GM23338 (cell line): ENCODE data around the gene KRT83. TPM values are rescaled to one million over a fixed set of nuclear protein-coding genes. Genes with fewer than 3 reads are reported as not detected.

Experiments
- ATAC-seq: fragments of 200-7000 bp; cut with Tn5 transposase; 3 replicates; pipeline ENCODE4 v1.9.1; 2020
- DNase-seq: peaks from one replicate; pipeline ENCODE4 v3.0.0-alpha.2; 2015; ENCODE audit warnings: low spot score
- H2AFZ ChIP-seq: fragments of 200-600 bp; sonication (generic); 2 replicates; pipeline ENCODE4 v1.8.0; 2016; ENCODE audit warnings: antibody characterized with exemption, mild to moderate bottlenecking, moderate library complexity
- H3F3A ChIP-seq: fragments of 200-600 bp; sonication (generic); replicated peaks from 2 replicates; pipeline ENCODE4 v1.8.0; 2017; ENCODE audit warnings: antibody characterized with exemption, mixed run types, low read depth
- H3K27ac ChIP-seq: fragments of 200-600 bp; sonication (generic); 2 replicates; pipeline ENCODE4 v1.6.1; 2016; ENCODE audit warnings: low read depth
- H3K27me3 ChIP-seq: fragments of 200-600 bp; sonication (generic); 2 replicates; pipeline ENCODE4 v1.8.0; 2016; ENCODE audit warnings: mild to moderate bottlenecking, mixed run types, moderate library complexity; ENCODE audit not compliant: insufficient read depth
- H3K36me3 ChIP-seq: fragments of 200-600 bp; sonication (generic); 2 replicates; pipeline ENCODE4 v1.8.0; 2016; ENCODE audit warnings: mild to moderate bottlenecking; ENCODE audit not compliant: insufficient read depth
- H3K4me1 ChIP-seq: fragments of 200-600 bp; sonication (generic); 2 replicates; pipeline ENCODE4 v1.8.0; 2016; ENCODE audit warnings: mild to moderate bottlenecking, moderate library complexity; ENCODE audit not compliant: insufficient read depth
- H3K4me2 ChIP-seq: fragments of 200-600 bp; sonication (generic); 2 replicates; pipeline ENCODE4 v1.7.1; 2017; ENCODE audit warnings: mixed run types
- H3K4me3 ChIP-seq: fragments of 200-600 bp; sonication (generic); 2 replicates; pipeline ENCODE4 v1.6.1; 2016; ENCODE audit warnings: mixed run types
- H3K79me2 ChIP-seq: fragments of 200-600 bp; sonication (generic); replicated peaks from 2 replicates; pipeline ENCODE4 v1.8.0; 2017; ENCODE audit warnings: mild to moderate bottlenecking; ENCODE audit not compliant: insufficient read depth
- H3K9me2 ChIP-seq: fragments of 200-600 bp; sonication (generic); 2 replicates; pipeline ENCODE4 v1.8.0; 2017; ENCODE audit not compliant: insufficient read depth
- H4K20me1 ChIP-seq: fragments of 200-600 bp; sonication (generic); replicated peaks from 2 replicates; pipeline ENCODE4 v1.8.0; 2017; ENCODE audit warnings: mild to moderate bottlenecking; ENCODE audit not compliant: insufficient read depth
- H3K27ac Mint-ChIP-seq: 2 replicates; pipeline ENCODE4 v1.8.0; 2020; ENCODE audit warnings: inconsistent platforms, mild to moderate bottlenecking, moderate library complexity, mixed read lengths
- H3K27me3 Mint-ChIP-seq: 3 replicates; pipeline ENCODE4 v1.8.0; 2022; ENCODE audit warnings: low read depth, mild to moderate bottlenecking, moderate library complexity, mixed read lengths, inconsistent platforms; ENCODE audit not compliant: insufficient read depth, poor library complexity
- H3K36me3 Mint-ChIP-seq: 3 replicates; pipeline ENCODE4 v1.8.0; 2021; ENCODE audit warnings: low read depth, mild to moderate bottlenecking, inconsistent platforms, moderate library complexity, mixed read lengths
- H3K4me1 Mint-ChIP-seq: 3 replicates; pipeline ENCODE4 v1.8.0; 2020; ENCODE audit warnings: mild to moderate bottlenecking, inconsistent platforms, mixed read lengths
- H3K4me3 Mint-ChIP-seq: 3 replicates; pipeline ENCODE4 v1.8.0; 2021; ENCODE audit warnings: moderate library complexity, mild to moderate bottlenecking, inconsistent platforms, mixed read lengths
- H3K9me3 Mint-ChIP-seq: 3 replicates; pipeline ENCODE4 v1.8.0; 2020; ENCODE audit warnings: moderate library complexity, mild to moderate bottlenecking, inconsistent platforms, mixed read lengths
- CREB1 ChIP-seq: fragments of 250-450 bp; sonication (Bioruptor Pico); IDR thresholded peaks from 2 replicates; pipeline ENCODE4 v1.5.0; 2020; ENCODE audit warnings: low read depth, mild to moderate bottlenecking, moderate library complexity
- ETS1 ChIP-seq: IDR thresholded peaks from 2 replicates; pipeline ENCODE4 v1.6.1; 2016; ENCODE audit warnings: antibody characterized with exemption
- EZH2 ChIP-seq: fragments of 200-600 bp; sonication (generic); IDR thresholded peaks from one replicate; pipeline ENCODE4 v1.8.0; 2017; ENCODE audit warnings: antibody characterized with exemption, mild to moderate bottlenecking, low read depth; ENCODE audit not compliant: unreplicated experiment
- JUNB ChIP-seq: IDR thresholded peaks from one replicate; pipeline ENCODE4 v1.6.1; 2016; ENCODE audit warnings: antibody characterized with exemption; ENCODE audit not compliant: unreplicated experiment
- NANOG ChIP-seq: IDR thresholded peaks from 2 replicates; pipeline ENCODE4 v1.6.1; 2016; ENCODE audit warnings: antibody characterized with exemption, borderline replicate concordance
- POLR2AphosphoS5 ChIP-seq: IDR thresholded peaks from 2 replicates; pipeline ENCODE4 v1.6.1; 2016; ENCODE audit warnings: antibody characterized with exemption, low read depth
- STAT1 ChIP-seq: IDR thresholded peaks from one replicate; pipeline ENCODE4 v1.6.1; 2016; ENCODE audit warnings: antibody characterized with exemption; ENCODE audit not compliant: unreplicated experiment
- ZNF331 ChIP-seq: fragments of 250-450 bp; sonication (Bioruptor Pico); IDR thresholded peaks from 2 replicates; pipeline ENCODE4 v1.5.0; 2020; ENCODE audit warnings: low read depth, mild to moderate bottlenecking, moderate library complexity
- polyA plus RNA-seq: library from polyadenylated mRNA; unstranded; fragments of >200 nt; fragmentation: Nextera tagmentation; extraction: Ambion mirVana; gene quantifications from 2 replicates; pipeline ENCODE4 v1.2.1, GENCODE V29; 2016
- total RNA-seq: library from RNA; depleted of rRNA; stranded (reverse); fragments of >200 nt; shearing (Covaris generic); gene quantifications from 2 replicates; pipeline ENCODE4 v1.2.3, GENCODE V29; 2014
- TF ChIP-seq, protein P1 (sequence below), 2 experiments: fragments of 200-600 bp in 1 of 2; sonication (generic) in 1 of 2; conservative IDR thresholded peaks; 2 replicates each; pipeline versions ENCODE4 v1.5.1 to v1.6.1; 2016 to 2017; ENCODE audit warnings: antibody characterized with exemption in 2 of 2, low read depth in 2 of 2, mild to moderate bottlenecking in 2 of 2, moderate library complexity in 1 of 2
- TF ChIP-seq, protein P2 (sequence below): IDR thresholded peaks from one replicate; pipeline ENCODE4 v1.6.1; 2018; ENCODE audit warnings: antibody characterized with exemption; ENCODE audit not compliant: unreplicated experiment

The KRT83 gene
- total and polyA plus RNA-seq, 2 experiments from 2014 or later: not detected

DNA sequence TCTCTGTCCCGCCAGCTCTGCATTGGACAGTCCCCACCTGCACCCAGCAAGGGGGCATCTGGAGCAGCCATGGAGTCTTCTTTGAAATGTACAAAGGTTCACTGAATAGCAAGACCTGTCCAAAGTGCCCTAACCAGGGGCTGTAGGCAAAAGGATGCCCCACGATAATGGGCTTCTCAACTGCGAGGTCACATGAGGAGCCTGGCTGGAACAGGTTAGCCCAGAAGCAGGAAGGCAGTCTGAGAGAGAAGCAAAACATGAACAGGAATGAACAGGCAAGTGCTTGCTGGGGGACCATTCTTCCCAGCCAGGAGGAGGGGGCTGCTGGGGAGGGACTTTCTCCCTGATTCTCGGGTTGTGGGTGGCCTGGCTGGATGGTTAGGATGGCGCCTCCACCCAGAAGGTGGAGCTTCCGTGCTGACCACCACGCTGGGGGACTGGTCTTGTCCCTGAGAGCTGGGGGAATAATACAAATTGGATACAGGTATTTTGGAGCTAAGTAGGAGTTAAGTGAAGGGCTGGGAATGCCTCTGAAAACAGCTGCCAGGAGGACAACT is 39.0 kb upstream of the KRT83 start (continued):
- TF ChIP-seq, protein P1, sequence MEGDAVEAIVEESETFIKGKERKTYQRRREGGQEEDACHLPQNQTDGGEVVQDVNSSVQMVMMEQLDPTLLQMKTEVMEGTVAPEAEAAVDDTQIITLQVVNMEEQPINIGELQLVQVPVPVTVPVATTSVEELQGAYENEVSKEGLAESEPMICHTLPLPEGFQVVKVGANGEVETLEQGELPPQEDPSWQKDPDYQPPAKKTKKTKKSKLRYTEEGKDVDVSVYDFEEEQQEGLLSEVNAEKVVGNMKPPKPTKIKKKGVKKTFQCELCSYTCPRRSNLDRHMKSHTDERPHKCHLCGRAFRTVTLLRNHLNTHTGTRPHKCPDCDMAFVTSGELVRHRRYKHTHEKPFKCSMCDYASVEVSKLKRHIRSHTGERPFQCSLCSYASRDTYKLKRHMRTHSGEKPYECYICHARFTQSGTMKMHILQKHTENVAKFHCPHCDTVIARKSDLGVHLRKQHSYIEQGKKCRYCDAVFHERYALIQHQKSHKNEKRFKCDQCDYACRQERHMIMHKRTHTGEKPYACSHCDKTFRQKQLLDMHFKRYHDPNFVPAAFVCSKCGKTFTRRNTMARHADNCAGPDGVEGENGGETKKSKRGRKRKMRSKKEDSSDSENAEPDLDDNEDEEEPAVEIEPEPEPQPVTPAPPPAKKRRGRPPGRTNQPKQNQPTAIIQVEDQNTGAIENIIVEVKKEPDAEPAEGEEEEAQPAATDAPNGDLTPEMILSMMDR (conservative IDR thresholded peaks at IDR 0.05; ENCODE audit: low read depth in 2 of 2): no peak
- TF ChIP-seq POLR2AphosphoS5 (no peak), STAT1 (no peak), JUNB (no peak), CREB1 (CRISPR knock-in tag) (no peak), ETS1 (no peak), EZH2 (no peak)

DNA sequence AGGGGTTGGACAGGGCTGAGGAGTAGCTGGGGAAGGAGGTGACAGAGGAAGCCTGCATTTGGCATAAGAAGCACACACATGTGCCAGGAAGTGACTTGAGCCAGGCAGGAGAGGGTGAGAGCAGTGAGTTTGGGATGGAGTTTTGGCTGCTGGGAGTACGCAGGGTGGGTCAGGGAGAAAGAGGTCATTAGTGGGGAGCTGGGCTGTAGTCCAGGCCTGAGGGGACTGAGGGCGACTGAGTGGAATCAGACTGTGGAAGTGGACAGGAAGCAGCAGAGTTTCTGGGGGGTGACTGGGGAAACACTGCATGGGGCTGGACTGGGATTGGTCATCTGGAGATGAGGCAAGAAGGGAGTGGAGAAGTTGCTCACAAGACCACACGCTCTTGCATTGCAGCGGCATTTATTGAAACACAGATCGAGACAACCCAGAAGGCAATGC is 38.4 kb upstream of the KRT83 start:
- Mint-ChIP-seq H3K4me1 (peaks cover 9% of the 10 kb centered on the region), H3K27ac (no peak overlapping the region)

DNA sequence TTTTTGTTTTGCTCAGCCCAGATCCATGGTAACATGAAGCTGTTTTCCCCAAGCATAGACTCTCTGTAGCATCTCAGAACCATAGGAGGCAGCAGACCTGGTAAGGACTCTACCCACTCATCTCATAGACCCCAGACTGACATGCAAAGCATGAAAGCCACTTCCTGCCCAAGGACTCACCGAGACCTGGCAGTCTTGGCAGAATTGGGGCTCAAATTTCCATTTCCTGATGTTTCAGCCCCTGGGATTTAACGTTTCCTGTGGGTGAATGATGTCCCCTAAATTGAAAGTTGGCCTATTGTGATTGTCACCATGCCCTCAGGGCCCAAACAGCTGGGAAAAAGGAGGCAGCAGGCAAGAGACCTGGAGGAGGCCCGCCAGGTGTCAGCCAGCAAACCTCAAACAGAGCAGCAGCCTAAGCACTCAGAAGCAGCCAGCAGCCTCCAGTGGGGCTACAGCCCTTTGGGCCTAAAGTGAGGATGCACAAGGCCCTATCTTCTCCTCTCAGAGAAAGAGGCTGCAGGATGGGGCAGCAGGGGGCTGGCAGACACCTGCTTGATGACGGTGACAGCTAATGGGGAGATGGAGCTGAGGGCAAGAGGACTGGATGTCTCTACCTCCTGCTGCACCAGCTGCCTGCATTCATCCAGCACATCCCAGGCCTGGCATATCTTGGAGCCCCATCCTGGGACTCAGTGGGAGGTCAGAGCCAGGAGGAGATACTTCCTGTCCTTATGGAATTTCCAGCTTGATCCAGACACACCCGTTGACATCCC is 37.6 kb upstream of the KRT83 start:
- H3K27ac Mint-ChIP-seq: no peak overlapping the region
- DNase-seq (no peak), ATAC-seq (no peak)
- no peaks in the 10 kb centered on the region for H3K9me3 Mint-ChIP-seq
- H3K27me3 Mint-ChIP-seq: no peaks in the 10 kb centered on the region
- Histone ChIP-seq H3K4me1 (no peaks in the 10 kb centered on the region), H3F3A (no peaks in the 10 kb centered on the region), H4K20me1 (no peaks in the 10 kb centered on the region), H3K4me3 (no peak overlapping the region), H2AFZ (no peak overlapping the region), H3K27ac (no peak overlapping the region), H3K9me2 (no peaks in the 10 kb centered on the region), H3K79me2 (no peaks in the 10 kb centered on the region), H3K36me3 (no peaks in the 10 kb centered on the region), H3K4me2 (no peak overlapping the region), H3K27me3 (no peaks in the 10 kb centered on the region)
- H3K4me1 Mint-ChIP-seq: peaks cover 9% of the 10 kb centered on the region
- no peak overlapping the region for H3K4me3 Mint-ChIP-seq
- no peaks in the 10 kb centered on the region for H3K36me3 Mint-ChIP-seq
- no peak for TF ChIP-seq JUNB
- no peak for TF ChIP-seq NANOG
- no peak for TF ChIP-seq EZH2
- no peak for TF ChIP-seq ETS1
- no peak for TF ChIP-seq ZNF331 (CRISPR knock-in tag)
- TF ChIP-seq CREB1 (CRISPR knock-in tag): no peak
- TF ChIP-seq, protein P1 (conservative IDR thresholded peaks at IDR 0.05; ENCODE audit: low read depth in 2 of 2): no peak
- TF ChIP-seq, protein P2, sequence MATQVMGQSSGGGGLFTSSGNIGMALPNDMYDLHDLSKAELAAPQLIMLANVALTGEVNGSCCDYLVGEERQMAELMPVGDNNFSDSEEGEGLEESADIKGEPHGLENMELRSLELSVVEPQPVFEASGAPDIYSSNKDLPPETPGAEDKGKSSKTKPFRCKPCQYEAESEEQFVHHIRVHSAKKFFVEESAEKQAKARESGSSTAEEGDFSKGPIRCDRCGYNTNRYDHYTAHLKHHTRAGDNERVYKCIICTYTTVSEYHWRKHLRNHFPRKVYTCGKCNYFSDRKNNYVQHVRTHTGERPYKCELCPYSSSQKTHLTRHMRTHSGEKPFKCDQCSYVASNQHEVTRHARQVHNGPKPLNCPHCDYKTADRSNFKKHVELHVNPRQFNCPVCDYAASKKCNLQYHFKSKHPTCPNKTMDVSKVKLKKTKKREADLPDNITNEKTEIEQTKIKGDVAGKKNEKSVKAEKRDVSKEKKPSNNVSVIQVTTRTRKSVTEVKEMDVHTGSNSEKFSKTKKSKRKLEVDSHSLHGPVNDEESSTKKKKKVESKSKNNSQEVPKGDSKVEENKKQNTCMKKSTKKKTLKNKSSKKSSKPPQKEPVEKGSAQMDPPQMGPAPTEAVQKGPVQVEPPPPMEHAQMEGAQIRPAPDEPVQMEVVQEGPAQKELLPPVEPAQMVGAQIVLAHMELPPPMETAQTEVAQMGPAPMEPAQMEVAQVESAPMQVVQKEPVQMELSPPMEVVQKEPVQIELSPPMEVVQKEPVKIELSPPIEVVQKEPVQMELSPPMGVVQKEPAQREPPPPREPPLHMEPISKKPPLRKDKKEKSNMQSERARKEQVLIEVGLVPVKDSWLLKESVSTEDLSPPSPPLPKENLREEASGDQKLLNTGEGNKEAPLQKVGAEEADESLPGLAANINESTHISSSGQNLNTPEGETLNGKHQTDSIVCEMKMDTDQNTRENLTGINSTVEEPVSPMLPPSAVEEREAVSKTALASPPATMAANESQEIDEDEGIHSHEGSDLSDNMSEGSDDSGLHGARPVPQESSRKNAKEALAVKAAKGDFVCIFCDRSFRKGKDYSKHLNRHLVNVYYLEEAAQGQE: no peak

More for the DNA sequence above, 38.4 kb upstream of the KRT83 start:
- H3K4me1 ChIP-seq: no peaks in the 10 kb centered on the region
- H3K36me3 ChIP-seq: no peaks in the 10 kb centered on the region
- no peaks in the 10 kb centered on the region for H3K27me3 Mint-ChIP-seq
- TF ChIP-seq CREB1 (CRISPR knock-in tag): no peak
- no peak for TF ChIP-seq NANOG
- no peak overlapping the region for H3K4me3 ChIP-seq
- DNase-seq (no peak), ATAC-seq (no peak)
- no peak overlapping the region for H3K27ac ChIP-seq
- no peak overlapping the region for H3K4me3 Mint-ChIP-seq
- H3F3A ChIP-seq: no peaks in the 10 kb centered on the region
- no peak overlapping the region for H3K4me2 ChIP-seq
- no peaks in the 10 kb centered on the region for H3K79me2 ChIP-seq
- H2AFZ ChIP-seq: no peak overlapping the region
- H3K36me3 Mint-ChIP-seq: no peaks in the 10 kb centered on the region
- H3K9me2 ChIP-seq: no peaks in the 10 kb centered on the region
- no peaks in the 10 kb centered on the region for H4K20me1 ChIP-seq
- no peaks in the 10 kb centered on the region for H3K9me3 Mint-ChIP-seq
- H3K27me3 ChIP-seq: no peaks in the 10 kb centered on the region
